NCI-H2081 (cell line): Measurements from ENCODE around the gene COL12A1.

Experiments
- DNase-seq, 2 experiments: peaks; one replicate each; lab custom pipeline; 2025; lab: John Stamatoyannopoulos, UW

The COL12A1 gene

GRCh38 chr6:75176076-75176582 lies 29.7 kb downstream of the COL12A1 start:
- DNase-seq, result no peak

- no peak for DNase-seq
Measured at GRCh38 chr6:75171986-75172385, 33.9 kb downstream of the COL12A1 start.

- DNase-seq, result no peak
Measured at GRCh38 chr6:75171567-75171966, 34.3 kb downstream of the COL12A1 start.

- DNase-seq, result no peak
Measured at GRCh38 chr6:75170691-75171560, 34.9 kb downstream of the COL12A1 start.

GRCh38 chr6:75169689-75170586 lies 35.9 kb downstream of the COL12A1 start:
- DNase-seq, result no peak

GRCh38 chr6:75167851-75168250 lies 38.0 kb downstream of the COL12A1 start:
- DNase-seq, result no peak

GRCh38 chr6:75167325-75167724 lies 38.5 kb downstream of the COL12A1 start:
- no peak for DNase-seq

GRCh38 chr6:75166773-75167172 lies 39.1 kb downstream of the COL12A1 start:
- DNase-seq, result no peak

- DNase-seq, result no peak
Measured at GRCh38 chr6:75166236-75166635, 39.6 kb downstream of the COL12A1 start.

GRCh38 chr6:75158176-75158575 lies 47.7 kb downstream of the COL12A1 start:
- DNase-seq, result no peak

GRCh38 chr6:75157336-75157735 lies 48.5 kb downstream of the COL12A1 start:
- no peak for DNase-seq

- DNase-seq, result no peak
Measured at GRCh38 chr6:75156186-75156878, 49.5 kb downstream of the COL12A1 start.

- DNase-seq, result no peak
Measured at GRCh38 chr6:75155631-75156030, 50.2 kb downstream of the COL12A1 start.

- DNase-seq, result no peak
Measured at GRCh38 chr6:75154973-75155372, 50.9 kb downstream of the COL12A1 start.

- no peak for DNase-seq
Measured at GRCh38 chr6:75150685-75151412, 55.0 kb downstream of the COL12A1 start.

- DNase-seq, result no peak
Measured at GRCh38 chr6:75149696-75150095, 56.2 kb downstream of the COL12A1 start.

GRCh38 chr6:75149240-75149639 lies 56.6 kb downstream of the COL12A1 start:
- no peak for DNase-seq

GRCh38 chr6:75147512-75147911 lies 58.3 kb downstream of the COL12A1 start:
- no peak for DNase-seq

- DNase-seq, result no peak
Measured at GRCh38 chr6:75145976-75146375, 59.9 kb downstream of the COL12A1 start.

- DNase-seq, result no peak
Measured at GRCh38 chr6:75145211-75145610, 60.6 kb downstream of the COL12A1 start.

- DNase-seq, result no peak
Measured at GRCh38 chr6:75144386-75144785, 61.5 kb downstream of the COL12A1 start.
